DOHH2 (cell line): ENCODE data around the gene UNKL.

Experiments
- CTCF ChIP-seq: fragments of 200-600 bp; sonication (generic); IDR thresholded peaks from one replicate; pipeline ENCODE4 v1.5.1; 2014; ENCODE audit warnings: antibody characterized with exemption, mild to moderate bottlenecking, low read depth, low read length; ENCODE audit not compliant: poor library complexity, severe bottlenecking
- EZH2phosphoT487 ChIP-seq: fragments of 200-600 bp; sonication (generic); IDR thresholded peaks from 2 replicates; pipeline ENCODE4 v1.6.1; 2017; ENCODE audit warnings: borderline replicate concordance, mild to moderate bottlenecking, antibody characterized with exemption, low read length, moderate library complexity, mixed read lengths

- TF ChIP-seq CTCF (no peak), EZH2phosphoT487 (no peak)
Observed at GRCh38 chr16:1430214-1430758, 15.8 kb upstream of the UNKL start.
